Cardiac muscle cell (in vitro differentiated cells and primary cell): Measurements from ENCODE around the gene C20orf204. TPM values are rescaled to one million over a fixed set of nuclear protein-coding genes. Genes with fewer than 3 reads are reported as not detected.

Experiments
- DNase-seq, 2 donors: peaks; one replicate each; pipeline versions ENCODE4 v3.0.0 to v3.0.0-alpha.2; 2010 to 2017; ENCODE audit warnings: low read depth in 1 of 2, low spot score in 1 of 2
- H3K27ac ChIP-seq: fragments of 200-600 bp; sonication (generic); 2 replicates; pipeline ENCODE4 v1.5.1; 2016
- H3K27me3 ChIP-seq: fragments of 200-600 bp; sonication (generic); 2 replicates; pipeline ENCODE4 v1.6.0; 2016; ENCODE audit warnings: control low read depth
- H3K36me3 ChIP-seq: fragments of 200-600 bp; sonication (generic); 2 replicates; pipeline ENCODE4 v1.5.1; 2016; ENCODE audit warnings: control low read depth
- H3K4me1 ChIP-seq: fragments of 200-600 bp; sonication (generic); 2 replicates; pipeline ENCODE4 v1.8.1; 2017; ENCODE audit warnings: low read depth, mild to moderate bottlenecking, mixed run types
- H3K4me3 ChIP-seq: fragments of 200-600 bp; sonication (generic); 2 replicates; pipeline ENCODE4 v1.5.1; 2016; ENCODE audit warnings: mild to moderate bottlenecking
- H3K9me3 ChIP-seq: fragments of 200-600 bp; sonication (generic); 2 replicates; pipeline ENCODE4 v1.5.1; 2017; ENCODE audit warnings: low read depth, mild to moderate bottlenecking, control low read depth
- CTCF ChIP-seq: IDR thresholded peaks from 2 replicates; pipeline ENCODE4 v1.5.1; 2012; ENCODE audit warnings: low read depth, mild to moderate bottlenecking, low read length
- polyA plus RNA-seq: library from polyadenylated mRNA; unstranded; fragments of >200 nt; fragmentation: Nextera tagmentation; extraction: Ambion mirVana; gene quantifications from 2 replicates; pipeline ENCODE4 v1.2.1, GENCODE V29; 2016
- total RNA-seq: library from RNA; depleted of rRNA; stranded (reverse); fragments of >200 nt; gene quantifications from 2 replicates; pipeline ENCODE4 v1.2.3, GENCODE V29; 2016

The C20orf204 gene
- total and polyA plus RNA-seq, 2 experiments from 2014 or later, result 0.76 to 2.2 TPM

GRCh38 chr20:64076061-64076997, 40.3 kb downstream of the C20orf204 start:
- no peak overlapping the region for H3K4me3 ChIP-seq
- H3K9me3 ChIP-seq, result no peaks in the 10 kb centered on the region
- no peak for DNase-seq
- H3K27ac ChIP-seq, result no peak overlapping the region
- peaks cover 8% of the 10 kb centered on the region for H3K4me1 ChIP-seq
- TF ChIP-seq CTCF, result no peak
- H3K36me3 ChIP-seq, result peaks cover 4% of the 10 kb centered on the region
- no peaks in the 10 kb centered on the region for H3K27me3 ChIP-seq

GRCh38 chr20:64077094-64077493, 41.1 kb downstream of the C20orf204 start:
- Histone ChIP-seq H3K27me3 (no peaks in the 10 kb centered on the region), H3K27ac (no peak overlapping the region), H3K4me3 (no peak overlapping the region), H3K4me1 (peaks cover 12% of the 10 kb centered on the region), H3K9me3 (no peaks in the 10 kb centered on the region), H3K36me3 (peaks cover under 1% of the 10 kb centered on the region)
- no peak for TF ChIP-seq CTCF
- DNase-seq, result no peak

- no peak for DNase-seq
- TF ChIP-seq CTCF, result no peak
- Histone ChIP-seq H3K9me3 (no peaks in the 10 kb centered on the region), H3K4me3 (no peak overlapping the region), H3K36me3 (no peaks in the 10 kb centered on the region), H3K27me3 (no peaks in the 10 kb centered on the region), H3K27ac (no peak overlapping the region), H3K4me1 (peaks cover 17% of the 10 kb centered on the region)
Observed at GRCh38 chr20:64077541-64077875, 41.5 kb downstream of the C20orf204 start.

GRCh38 chr20:64077876-64078551, 42.0 kb downstream of the C20orf204 start:
- Histone ChIP-seq H3K27ac (no peak overlapping the region), H3K9me3 (no peaks in the 10 kb centered on the region), H3K36me3 (no peaks in the 10 kb centered on the region), H3K27me3 (no peaks in the 10 kb centered on the region), H3K4me1 (peaks cover 17% of the 10 kb centered on the region), H3K4me3 (no peak overlapping the region)
- DNase-seq, result no peak
- TF ChIP-seq CTCF, result no peak

- Histone ChIP-seq H3K9me3 (no peaks in the 10 kb centered on the region), H3K4me3 (peak overlapping the region; percentile 82), H3K36me3 (no peaks in the 10 kb centered on the region), H3K4me1 (peaks cover 17% of the 10 kb centered on the region), H3K27ac (no peak overlapping the region), H3K27me3 (peaks cover 3% of the 10 kb centered on the region)
- TF ChIP-seq CTCF, result no peak
- no peak for DNase-seq
Observed at GRCh38 chr20:64078934-64079272, 42.9 kb downstream of the C20orf204 start.
